LNCaP clone FGC (cell line): Measurements from ENCODE around the gene FRMD6.

Source experiments
- DNase-seq: peaks from one replicate; pipeline ENCODE4 v3.0.0-alpha.2; 2011; ENCODE audit warnings: low read depth
- H3K4me3 ChIP-seq: 2 replicates; pipeline ENCODE4 v1.5.1; 2011; ENCODE audit warnings: mild to moderate bottlenecking, low read depth, low read length, control low read depth
- TF ChIP-seq, protein P1 (sequence below): IDR thresholded peaks from 2 replicates; pipeline ENCODE4 v1.5.1; 2012; ENCODE audit warnings: mild to moderate bottlenecking; ENCODE audit not compliant: control insufficient read depth, insufficient read depth; ENCODE audit errors: extremely low read depth

The FRMD6 gene

GRCh38 chr14:51677266-51677665, 25.6 kb downstream of the FRMD6 start:
- TF ChIP-seq, protein P1, sequence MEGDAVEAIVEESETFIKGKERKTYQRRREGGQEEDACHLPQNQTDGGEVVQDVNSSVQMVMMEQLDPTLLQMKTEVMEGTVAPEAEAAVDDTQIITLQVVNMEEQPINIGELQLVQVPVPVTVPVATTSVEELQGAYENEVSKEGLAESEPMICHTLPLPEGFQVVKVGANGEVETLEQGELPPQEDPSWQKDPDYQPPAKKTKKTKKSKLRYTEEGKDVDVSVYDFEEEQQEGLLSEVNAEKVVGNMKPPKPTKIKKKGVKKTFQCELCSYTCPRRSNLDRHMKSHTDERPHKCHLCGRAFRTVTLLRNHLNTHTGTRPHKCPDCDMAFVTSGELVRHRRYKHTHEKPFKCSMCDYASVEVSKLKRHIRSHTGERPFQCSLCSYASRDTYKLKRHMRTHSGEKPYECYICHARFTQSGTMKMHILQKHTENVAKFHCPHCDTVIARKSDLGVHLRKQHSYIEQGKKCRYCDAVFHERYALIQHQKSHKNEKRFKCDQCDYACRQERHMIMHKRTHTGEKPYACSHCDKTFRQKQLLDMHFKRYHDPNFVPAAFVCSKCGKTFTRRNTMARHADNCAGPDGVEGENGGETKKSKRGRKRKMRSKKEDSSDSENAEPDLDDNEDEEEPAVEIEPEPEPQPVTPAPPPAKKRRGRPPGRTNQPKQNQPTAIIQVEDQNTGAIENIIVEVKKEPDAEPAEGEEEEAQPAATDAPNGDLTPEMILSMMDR: no peak
- H3K4me3 ChIP-seq: no peak overlapping the region
- no peak for DNase-seq

DNA sequence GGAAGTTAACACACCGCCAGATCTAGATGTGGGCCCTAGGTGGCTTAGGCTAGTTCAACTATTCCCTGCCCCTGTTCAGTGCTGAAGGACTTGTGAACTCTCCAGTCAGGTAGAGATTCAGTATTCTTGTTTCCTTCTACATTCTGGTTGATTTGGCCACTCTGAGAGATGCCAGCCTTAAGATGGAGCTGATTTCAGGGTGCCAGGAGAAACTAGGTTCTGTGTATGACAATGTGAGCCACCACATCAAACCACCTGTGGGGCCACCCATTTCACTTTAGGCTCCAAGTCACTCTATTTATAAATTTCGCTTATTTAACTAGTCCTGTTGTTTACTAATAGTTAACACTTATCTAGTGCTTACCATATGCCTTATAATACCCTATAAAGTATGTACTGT, 26.0 kb downstream of the FRMD6 start:
- no peak overlapping the region for H3K4me3 ChIP-seq
- DNase-seq: no peak
- TF ChIP-seq, protein P1: no peak

- DNase-seq: no peak
- TF ChIP-seq, protein P1: no peak
- no peak overlapping the region for H3K4me3 ChIP-seq
Measured at GRCh38 chr14:51680031-51680430, 28.3 kb downstream of the FRMD6 start.

GRCh38 chr14:51681411-51681810, 29.7 kb downstream of the FRMD6 start:
- no peak for DNase-seq
- H3K4me3 ChIP-seq: no peak overlapping the region

GRCh38 chr14:51682411-51682810, 30.7 kb downstream of the FRMD6 start:
- H3K4me3 ChIP-seq: no peak overlapping the region
- DNase-seq: no peak
- TF ChIP-seq, protein P1: no peak

More at GRCh38 chr14:51681411-51681810, 29.7 kb downstream of the FRMD6 start:
- TF ChIP-seq, protein P1: no peak

GRCh38 chr14:51684760-51685159, 33.0 kb downstream of the FRMD6 start:
- DNase-seq: no peak
- no peak overlapping the region for H3K4me3 ChIP-seq
- TF ChIP-seq, protein P1: no peak

DNA sequence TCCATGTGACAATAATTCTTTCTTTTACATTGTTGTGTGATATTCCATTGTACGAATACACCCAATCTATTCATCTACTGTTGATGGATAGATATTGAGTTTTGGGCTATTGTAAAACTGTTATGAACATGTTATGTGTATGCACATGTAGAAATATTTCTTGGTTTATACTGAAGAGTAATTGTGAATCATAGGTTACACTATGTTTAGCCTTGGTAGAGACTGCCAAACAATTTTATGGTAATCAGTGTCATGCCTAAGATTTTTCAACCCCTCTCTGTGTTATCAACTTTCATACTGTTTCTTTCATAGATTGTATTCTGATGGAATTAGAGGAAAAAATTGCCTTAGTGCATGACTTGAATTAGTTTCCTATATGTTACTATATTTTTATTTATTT, 39.5 kb downstream of the FRMD6 start:
- no peak for DNase-seq
- TF ChIP-seq, protein P1: no peak
- no peak overlapping the region for H3K4me3 ChIP-seq
